HG03025 (cell line): ENCODE results near the gene ATG2B.

Experiments
- ATAC-seq: cut with Tn5 transposase; IDR thresholded peaks from one replicate; pipeline ENCODE4 v1.9.1; 2021; ENCODE audit warnings: mild to moderate bottlenecking, moderate library complexity; ENCODE audit not compliant: unreplicated experiment, low FRiP score

Gene ATG2B

DNA sequence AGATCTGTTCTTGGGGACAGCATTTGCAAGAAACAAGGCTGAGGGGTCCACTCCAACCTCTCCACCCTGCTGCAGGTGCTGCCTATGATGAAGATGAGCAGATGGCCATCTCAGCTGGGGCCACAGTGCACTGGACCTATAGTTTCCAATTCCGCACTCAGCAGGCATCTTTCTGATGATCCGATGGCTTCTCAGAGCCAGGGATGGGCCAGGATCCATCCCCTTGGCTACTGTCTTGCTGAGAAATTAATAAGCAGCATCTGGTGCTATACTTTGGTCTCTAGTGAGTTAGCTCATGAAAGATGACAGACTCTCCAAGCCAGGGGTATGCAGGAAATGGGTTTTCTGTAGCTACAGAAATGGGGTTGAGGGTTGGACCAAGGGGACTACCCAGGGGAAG lies 125.5 kb downstream of the ATG2B start:
- no peak for ATAC-seq

GRCh38 chr14:96235426-96235825 lies 127.7 kb downstream of the ATG2B start:
- no peak for ATAC-seq

DNA sequence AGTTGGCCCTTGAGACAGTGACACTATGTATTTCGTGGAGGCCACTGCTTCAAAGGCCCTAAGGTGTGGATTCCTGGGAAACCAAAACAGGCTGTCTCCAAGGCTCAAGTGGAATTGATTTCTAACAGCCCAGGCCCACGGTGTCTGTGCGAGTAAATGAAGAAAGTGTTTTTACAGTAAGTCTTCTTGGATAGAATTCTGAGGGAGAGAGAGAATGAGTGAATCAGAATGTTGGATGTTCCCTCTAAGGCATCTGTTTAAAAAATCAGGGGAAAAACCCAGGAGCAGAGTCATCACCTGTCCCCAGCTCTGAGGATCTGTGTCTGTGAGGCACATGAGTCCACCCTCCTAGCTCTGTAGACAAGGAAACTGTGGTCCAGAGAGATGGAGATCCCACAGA lies 129.5 kb downstream of the ATG2B start:
- ATAC-seq, result no peak

GRCh38 chr14:96232506-96232905 lies 130.6 kb downstream of the ATG2B start:
- ATAC-seq, result no peak

GRCh38 chr14:96231526-96232130 lies 131.5 kb downstream of the ATG2B start:
- ATAC-seq, result no peak

- no peak for ATAC-seq
Observed at GRCh38 chr14:96231056-96231455, 132.1 kb downstream of the ATG2B start.

DNA sequence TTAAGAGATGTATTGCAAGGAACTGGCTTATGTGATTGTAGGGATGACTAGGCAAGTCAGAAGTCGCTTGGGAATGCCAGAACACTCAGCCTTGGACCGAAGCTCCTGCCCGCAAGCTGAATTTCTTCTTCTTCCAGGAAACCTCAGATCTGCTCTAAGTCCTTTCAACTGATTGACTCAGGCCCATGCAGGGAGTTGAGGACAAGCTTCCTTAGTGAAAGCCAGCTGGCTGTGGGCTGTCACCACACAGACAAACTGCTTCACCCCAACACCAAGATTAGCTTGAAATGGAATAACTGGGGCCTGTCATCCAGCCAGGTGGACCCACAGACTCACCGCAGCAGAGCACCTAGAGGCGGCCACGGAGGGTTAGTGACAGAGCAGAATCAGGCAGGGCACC lies 133.8 kb downstream of the ATG2B start:
- ATAC-seq, result no peak
